Renal cortical epithelial cell (primary cell): ENCODE data around the gene PTPN3. TPM values are rescaled to one million over a fixed set of nuclear protein-coding genes. Genes with fewer than 3 reads are reported as not detected.
A peak's percentile ranks its signal among the peaks of the same experiment; 100 is the strongest.

Experiments used
- DNase-seq: peaks from one replicate; pipeline ENCODE4 v3.0.0-alpha.2; 2011; ENCODE audit warnings: low read depth
- total RNA-seq: library from RNA; depleted of rRNA; stranded (reverse); fragments of >200 nt; gene quantifications from 2 replicates; pipeline ENCODE4 v1.2.3, GENCODE V29; 2014

The PTPN3 gene
- total RNA-seq, 1 donor from 2014 or later, result 43.5 TPM

- DNase-seq, result no peak
Measured at GRCh38 chr9:109504689-109505088, 6.6 kb upstream of the PTPN3 start.

GRCh38 chr9:109500421-109500974 is 2.4 kb upstream of the PTPN3 start:
- no peak for DNase-seq

GRCh38 chr9:109499631-109500410 is 1.7 kb upstream of the PTPN3 start:
- peak; percentile 28 for DNase-seq

DNA sequence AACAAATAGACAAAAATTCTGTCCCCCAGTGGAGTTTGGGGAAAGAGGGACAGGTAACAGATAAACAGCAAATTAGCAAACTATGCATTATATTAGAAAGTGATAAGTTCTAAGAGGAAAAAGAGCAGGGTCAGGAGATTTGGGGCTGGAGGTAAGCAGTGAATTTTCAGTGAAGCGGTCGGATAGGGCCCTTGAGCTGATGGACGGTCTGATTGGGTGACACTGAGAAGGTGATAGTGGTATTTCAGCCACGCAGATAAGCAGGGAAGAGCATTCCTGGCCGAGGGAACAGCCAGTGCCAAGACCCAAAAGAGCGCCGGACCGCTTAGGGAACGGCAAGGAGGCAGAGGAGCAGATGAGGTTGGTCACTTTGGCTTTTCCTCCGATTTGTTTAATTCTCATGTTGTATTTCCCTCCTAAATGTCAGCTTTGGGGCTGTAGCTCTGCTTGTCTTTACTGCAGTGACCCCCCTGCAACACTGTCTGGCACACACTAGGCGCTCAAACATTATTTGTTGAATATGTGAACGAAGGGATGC is 1.1 kb upstream of the PTPN3 start:
- no peak for DNase-seq

DNA sequence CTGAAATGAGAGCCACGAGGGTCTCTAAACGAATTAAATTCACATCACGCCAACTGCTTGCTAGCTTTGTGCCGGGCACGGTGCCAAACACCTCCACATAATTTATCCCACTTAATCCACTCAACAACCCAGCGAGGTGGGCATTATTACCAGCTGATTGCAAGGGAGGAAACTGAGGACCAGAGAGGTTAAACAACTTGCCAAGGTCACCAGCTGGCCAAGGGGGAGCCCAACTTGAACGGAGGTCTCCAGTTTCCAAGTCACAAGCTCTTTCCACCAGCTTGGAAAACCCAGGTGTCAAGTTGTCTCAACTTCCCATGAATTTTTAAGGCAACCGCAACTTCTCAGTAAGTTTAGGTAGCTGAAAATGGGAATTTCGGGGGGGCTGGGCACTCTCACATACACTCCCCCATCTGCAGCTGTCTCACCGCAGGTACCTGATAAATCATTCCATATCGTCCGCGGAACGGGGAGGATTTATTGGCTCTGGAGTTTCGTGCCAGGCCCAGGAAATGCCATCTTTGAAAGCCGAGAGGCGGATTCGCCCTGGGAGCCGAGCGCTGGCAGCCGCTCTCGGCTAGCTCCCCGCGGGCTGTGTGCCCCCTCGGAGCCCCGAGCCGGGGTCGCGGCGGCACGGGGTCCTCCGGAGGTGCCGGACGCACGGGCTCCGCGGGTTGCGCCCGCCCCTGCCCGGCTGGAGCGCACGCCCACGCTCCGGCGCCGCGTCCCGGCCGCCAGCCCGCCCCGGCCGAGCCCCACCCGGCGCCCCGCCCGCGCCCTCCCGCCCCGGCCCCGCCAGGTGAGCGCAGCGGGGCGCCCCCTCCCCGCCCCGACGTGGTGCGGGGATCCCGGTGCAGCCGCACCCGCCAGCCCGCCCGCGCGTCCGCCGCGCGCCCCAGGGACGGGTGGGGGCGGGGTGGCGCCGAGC is 617 bp downstream of the PTPN3 start:
- DNase-seq, result peak; percentile 50

GRCh38 chr9:109496841-109497225 is 1.3 kb downstream of the PTPN3 start:
- DNase-seq, result peak; percentile 33

DNA sequence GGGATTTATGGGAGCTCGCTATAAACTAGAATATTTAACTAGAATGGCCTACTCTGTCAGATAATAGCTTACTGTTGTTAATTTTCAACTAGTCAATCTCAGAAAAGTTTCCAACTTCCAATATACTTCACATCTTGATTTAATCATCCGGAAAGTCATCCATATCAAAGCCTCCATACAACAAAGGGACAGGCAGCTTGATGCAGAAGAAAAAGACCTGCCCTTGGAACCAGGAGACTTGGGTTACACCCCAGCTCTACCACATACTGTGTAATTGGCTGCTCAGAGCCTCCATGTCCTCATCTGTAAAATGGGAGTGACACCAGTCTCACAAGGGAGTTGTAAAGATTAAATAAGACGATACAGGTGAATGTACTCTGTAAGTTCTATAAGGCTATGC is 1.9 kb downstream of the PTPN3 start:
- DNase-seq, result peak; percentile 91

DNA sequence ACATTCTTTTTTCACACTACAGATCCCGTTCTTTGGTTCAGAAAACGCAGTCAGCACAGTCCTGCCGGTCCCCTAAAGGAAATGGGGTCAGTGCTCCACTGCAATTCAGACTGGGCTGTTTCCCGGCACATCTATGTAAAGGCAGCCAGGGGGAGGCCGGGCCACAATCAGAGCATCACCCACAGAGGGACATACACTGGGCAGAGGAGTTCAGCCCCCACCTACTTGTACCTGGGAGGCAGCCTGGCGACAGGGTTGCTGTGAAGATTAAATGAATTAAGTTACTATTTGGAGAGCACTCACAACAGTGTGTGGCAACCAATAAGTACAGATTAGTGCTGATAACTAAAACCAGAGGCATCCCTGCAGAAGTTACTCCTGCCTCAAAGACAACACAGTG is 4.5 kb downstream of the PTPN3 start:
- no peak for DNase-seq

DNA sequence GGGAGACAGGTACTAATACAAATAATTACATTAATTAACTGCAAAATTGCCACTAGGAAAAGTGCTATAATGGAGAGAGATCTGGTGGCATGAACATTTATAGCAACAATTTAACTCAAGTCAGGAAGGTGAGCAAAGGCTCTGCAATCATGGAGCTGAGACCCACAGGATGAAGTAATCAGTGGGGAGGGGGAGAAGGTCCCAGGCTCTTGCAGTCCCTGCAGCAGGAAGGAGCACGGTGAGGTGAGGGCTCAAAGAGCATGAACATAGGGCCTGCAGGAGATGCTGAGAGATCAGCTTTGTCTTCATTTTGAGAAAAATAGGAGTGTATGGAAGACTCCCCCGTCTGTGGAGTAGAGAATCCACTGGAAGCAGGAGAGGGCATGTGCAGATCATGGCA is 6.5 kb downstream of the PTPN3 start:
- no peak for DNase-seq

DNA sequence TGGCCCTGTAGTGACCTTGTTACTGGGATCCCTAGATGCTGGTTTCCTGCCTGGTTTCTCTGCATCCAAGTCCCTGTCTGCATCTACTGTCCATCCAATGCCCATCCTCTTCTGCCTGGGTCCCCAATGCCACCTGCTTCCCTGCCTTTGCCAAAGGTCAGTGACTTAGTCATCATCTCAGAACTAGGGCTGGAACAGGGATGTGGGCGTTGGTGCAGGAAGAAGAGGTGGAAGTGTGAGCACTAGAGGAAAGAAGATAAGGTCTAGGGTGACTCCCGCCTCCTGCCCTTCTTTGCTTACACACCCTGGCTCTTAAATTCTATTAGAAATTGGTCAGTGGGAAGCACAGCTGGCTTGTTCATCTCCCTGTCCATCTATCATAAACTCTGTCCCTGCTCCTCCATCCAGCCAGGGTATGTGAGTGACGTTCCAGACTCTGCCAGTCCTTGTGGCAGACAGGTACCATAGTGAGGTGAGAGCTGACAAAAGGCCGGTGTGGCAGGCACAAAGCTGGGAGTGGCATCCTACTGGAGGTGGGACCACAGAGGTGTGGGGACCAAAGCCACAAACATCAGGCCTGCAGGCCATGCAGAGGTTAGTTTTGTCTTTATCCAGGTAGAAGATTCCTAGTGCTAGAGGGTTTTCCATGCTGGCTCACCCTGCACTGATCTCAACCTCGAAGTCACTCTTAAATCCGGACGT is 9.2 kb downstream of the PTPN3 start:
- no peak for DNase-seq

DNA sequence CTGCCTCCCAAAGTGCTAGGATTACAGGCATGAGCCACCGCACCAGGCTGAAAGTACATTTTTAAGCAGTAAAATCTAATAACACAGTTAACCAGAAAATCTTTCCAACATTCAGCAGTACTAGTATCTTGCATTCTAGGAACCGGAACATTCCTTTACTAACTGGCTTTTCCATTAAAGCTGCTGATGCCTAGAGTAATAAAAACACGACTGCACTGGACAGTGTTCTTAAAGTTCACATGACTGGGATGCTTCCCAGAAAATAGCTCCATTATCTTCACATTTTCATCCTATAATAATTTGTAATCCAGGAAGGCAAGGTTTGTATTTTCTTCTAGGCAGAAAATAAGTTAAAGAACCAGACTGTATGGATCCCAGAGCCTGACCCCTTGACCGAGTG is 9.8 kb downstream of the PTPN3 start:
- DNase-seq, result no peak

DNA sequence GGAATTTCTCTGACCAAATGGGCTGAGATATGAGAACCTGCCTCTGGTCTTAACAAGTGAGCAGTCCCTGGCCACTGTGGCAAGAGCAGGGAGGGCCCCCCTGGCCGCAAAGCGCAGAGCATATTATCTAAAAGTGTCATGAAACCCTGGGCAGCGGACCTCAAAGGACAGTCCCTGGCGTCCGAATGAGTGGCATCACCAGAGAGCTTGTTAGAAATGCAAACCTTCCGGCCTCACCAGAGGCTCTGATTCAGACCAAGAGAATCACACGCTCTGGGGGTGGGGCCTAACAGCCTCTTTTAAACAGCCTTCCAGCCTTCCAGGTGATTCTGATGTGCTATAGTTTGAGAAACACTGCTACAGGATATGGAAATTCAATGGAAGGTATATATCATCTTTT is 10.9 kb downstream of the PTPN3 start:
- DNase-seq, result peak; percentile 69

DNA sequence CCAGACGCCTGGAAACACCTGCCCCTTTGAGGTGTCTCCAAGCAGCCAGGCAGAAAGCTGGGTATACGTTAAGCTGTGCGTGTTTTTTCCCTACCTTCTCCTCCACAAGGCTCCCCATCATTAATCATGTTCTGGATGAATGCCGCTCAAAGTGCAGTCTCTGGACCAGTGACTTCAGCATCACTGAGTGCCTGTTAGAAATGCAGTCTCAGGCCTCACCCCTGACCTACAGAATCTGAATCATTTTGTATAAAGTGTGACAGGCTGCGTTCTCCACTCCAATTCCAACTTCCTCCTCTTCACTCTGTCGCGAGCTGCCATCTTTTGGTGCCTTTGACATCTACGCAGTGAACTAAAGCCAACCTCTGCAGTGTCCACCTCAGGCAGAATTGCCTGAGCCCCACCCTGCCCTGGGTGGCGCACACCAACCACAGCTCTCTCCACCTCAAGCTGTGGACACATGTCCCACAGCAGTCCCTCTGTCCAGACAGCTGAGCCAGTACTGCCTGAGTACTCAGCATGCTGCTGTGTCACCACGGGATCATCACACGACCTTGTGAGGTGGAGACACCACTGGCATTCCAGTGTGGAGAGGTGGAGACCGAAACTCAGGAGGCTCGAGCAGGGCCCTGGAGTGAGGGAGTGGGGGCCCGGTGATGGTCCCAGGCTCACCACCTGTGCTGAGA is 14.2 kb downstream of the PTPN3 start:
- peak; percentile 76 for DNase-seq

- DNase-seq, result peak; percentile 51
Measured at GRCh38 chr9:109482391-109482916, 15.7 kb downstream of the PTPN3 start.

DNA sequence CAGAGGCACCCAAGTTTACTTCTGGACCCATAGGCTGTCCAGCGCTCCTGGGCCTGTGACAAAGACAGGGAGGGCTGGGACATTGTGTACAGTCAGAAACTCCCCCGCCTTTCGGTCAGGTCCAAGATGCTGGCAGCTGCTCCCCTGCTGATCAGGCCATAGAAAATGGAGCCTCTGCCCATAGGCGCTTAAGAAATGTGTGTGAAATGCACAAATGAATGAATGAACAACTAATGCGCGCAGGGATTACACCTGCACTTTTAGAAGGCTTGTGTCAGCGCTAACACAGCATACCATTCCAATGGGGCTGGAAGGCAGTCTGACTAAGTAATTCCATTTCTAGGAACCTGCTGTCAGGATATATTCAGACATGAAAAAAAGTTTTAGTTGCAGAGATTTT is 16.3 kb downstream of the PTPN3 start:
- DNase-seq, result peak; percentile 43

DNA sequence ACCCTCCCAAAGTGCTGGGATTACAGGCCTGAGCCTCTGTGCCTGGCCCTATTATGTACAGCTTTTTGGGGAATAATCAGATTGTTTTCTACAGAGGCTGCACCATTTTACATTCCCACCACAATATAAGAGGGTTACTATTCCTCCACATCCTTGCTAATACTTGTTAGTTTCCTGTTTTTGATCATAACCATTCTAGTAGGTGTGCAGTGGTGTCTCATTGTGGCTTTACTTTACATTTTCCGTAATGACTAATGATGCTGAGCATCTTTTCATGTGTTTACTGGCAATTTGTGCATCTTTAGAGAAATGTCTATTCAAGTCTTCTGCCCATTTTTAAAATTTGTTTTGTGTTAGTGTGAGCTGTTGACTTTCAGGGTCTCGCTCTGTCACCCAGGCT is 18.3 kb downstream of the PTPN3 start:
- DNase-seq, result no peak

DNA sequence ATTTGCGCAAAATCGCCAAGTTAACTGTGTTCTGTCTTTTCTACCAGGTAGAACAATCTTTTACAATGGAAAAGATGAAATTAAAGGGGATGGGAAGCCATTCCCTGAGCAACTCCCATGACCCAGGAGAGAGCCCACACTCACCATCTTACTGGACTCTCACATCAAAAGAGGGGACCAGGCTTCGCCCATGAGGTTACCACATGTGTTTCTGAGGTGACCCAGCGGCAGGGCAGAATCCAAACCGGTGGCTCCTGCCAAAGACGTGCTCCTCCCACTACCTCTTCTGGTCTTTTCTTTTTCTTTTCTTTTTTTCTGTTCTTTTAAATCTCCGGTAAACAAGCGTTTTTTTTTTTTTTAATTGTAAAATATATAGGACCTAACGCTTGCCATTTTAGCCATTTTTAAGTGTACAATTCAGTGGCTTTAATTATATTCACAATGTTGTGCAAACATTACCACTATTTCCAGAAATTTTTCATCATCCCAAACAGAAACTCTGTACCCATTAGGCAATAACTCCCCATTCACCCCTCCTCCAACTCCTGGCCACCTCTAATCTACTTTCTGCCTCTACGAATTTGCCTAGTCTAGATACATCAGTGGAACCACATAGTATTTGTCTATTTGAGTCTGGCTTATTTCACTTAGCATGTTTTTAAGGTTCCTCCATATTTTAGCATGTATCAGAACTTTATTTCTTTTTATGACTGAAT is 19.3 kb downstream of the PTPN3 start:
- DNase-seq, result no peak

- peak; percentile 68 for DNase-seq
Measured at GRCh38 chr9:109478051-109478563, 20.0 kb downstream of the PTPN3 start.

- DNase-seq, result peak; percentile 97
Measured at GRCh38 chr9:109477258-109478050, 20.7 kb downstream of the PTPN3 start.
